Common myeloid progenitor, CD34-positive (primary cell): Measurements from ENCODE around the gene KLHL40.

ENCODE experiments used
- CTCF ChIA-PET: fragments of 350-600 bp; sonication (Branson Sonifier 250); formaldehyde crosslinking; loops from one replicate; lab custom pipeline; 2021; ENCODE audit warnings: antibody characterized with exemption; lab: Charles Lee
- POLR2A ChIA-PET: fragments of 350-600 bp; sonication (Branson Sonifier 250); formaldehyde crosslinking; loops from one replicate; lab custom pipeline; 2021; ENCODE audit warnings: antibody characterized with exemption; lab: Charles Lee
- DNase-seq, 3 donors: peaks; one replicate each; pipeline versions ENCODE4 v3.0.0 to v3.0.0-alpha.2; 2013
- H3K27ac ChIP-seq, 2 experiments: 1 replicate in 1 of 2; 2 replicates in 1 of 2; pipeline ENCODE4 v1.7.0; 2013; ENCODE audit warnings: inconsistent platforms in 2 of 2, low read length in 2 of 2, mild to moderate bottlenecking in 2 of 2, low read depth in 1 of 2, moderate library complexity in 1 of 2; ENCODE audit not compliant: severe bottlenecking in 2 of 2, insufficient read depth in 1 of 2, poor library complexity in 1 of 2
- H3K27me3 ChIP-seq, 5 experiments: replicated peaks in 2 of 5; 1 replicate in 3 of 5; 2 replicates in 2 of 5; pipeline versions ENCODE4 v1.6.1 to v1.7.0; 2013; ENCODE audit warnings: low read length in 4 of 5, mild to moderate bottlenecking in 2 of 5, moderate library complexity in 2 of 5, inconsistent platforms in 1 of 5; ENCODE audit not compliant: insufficient read depth in 5 of 5, control insufficient read depth in 4 of 5
- H3K36me3 ChIP-seq, 4 experiments: 1 replicate in 2 of 4; 2 replicates in 2 of 4; pipeline versions ENCODE4 v1.6.1 to v1.7.0; 2013; ENCODE audit warnings: low read length in 3 of 4, control low read depth in 1 of 4, mild to moderate bottlenecking in 1 of 4; ENCODE audit not compliant: control insufficient read depth in 4 of 4, insufficient read depth in 4 of 4
- H3K4me1 ChIP-seq, 4 experiments: 1 replicate in 3 of 4; 2 replicates in 1 of 4; pipeline versions ENCODE4 v1.6.1 to v1.7.1; 2013; ENCODE audit warnings: low read length in 3 of 4, mild to moderate bottlenecking in 3 of 4, control low read depth in 1 of 4, inconsistent platforms in 1 of 4, moderate library complexity in 1 of 4; ENCODE audit not compliant: control insufficient read depth in 4 of 4, insufficient read depth in 4 of 4; ENCODE audit errors: control extremely low read depth in 1 of 4
- H3K4me3 ChIP-seq, 7 experiments: 1 replicate in 4 of 7; 2 replicates in 3 of 7; pipeline versions ENCODE4 v1.5.1 to v1.7.0; 2013; ENCODE audit warnings: mild to moderate bottlenecking in 7 of 7, low read length in 6 of 7, moderate library complexity in 6 of 7, inconsistent platforms in 2 of 7, low read depth in 2 of 7, control low read depth in 1 of 7; ENCODE audit not compliant: insufficient read depth in 4 of 7, control insufficient read depth in 1 of 7; ENCODE audit errors: extremely low read depth in 1 of 7
- H3K9me3 ChIP-seq, 5 experiments: 1 replicate in 4 of 5; 2 replicates in 1 of 5; pipeline versions ENCODE4 v1.6.1 to v1.7.1; 2013; ENCODE audit warnings: low read length in 4 of 5, mild to moderate bottlenecking in 2 of 5, inconsistent platforms in 1 of 5, low read depth in 1 of 5, moderate library complexity in 1 of 5; ENCODE audit not compliant: control insufficient read depth in 4 of 5, insufficient read depth in 2 of 5; ENCODE audit errors: control extremely low read depth in 1 of 5
- WGBS: methylation state at CpG from one replicate; pipeline ENCODE4 v1.1.5; 2013; ENCODE audit not compliant: insufficient coverage; 5-methylcytosine and 5-hydroxymethylcytosine counted together

KLHL40 gene

DNA sequence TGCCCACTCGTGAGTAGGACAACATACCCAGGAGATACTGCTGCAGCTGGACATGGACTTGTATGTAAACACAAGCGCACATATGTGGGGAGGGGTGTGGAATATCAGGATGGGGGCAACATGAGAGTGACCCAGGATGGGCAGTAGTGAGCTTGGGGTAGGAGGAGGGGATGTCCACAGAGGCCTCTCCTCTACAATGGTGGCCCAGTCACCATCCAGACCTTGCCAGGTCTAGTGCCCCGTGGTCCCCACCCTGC is 32.1 kb upstream of the KLHL40 start:
- DNase-seq = no peak
- ChIA-PET POLR2A (no interaction called here), CTCF (interaction anchor here (1.3 kb wide), 1 partner anchor 106 kb away, joined by 3 read pairs; no protein-coding TSS in a partner anchor)
- Histone ChIP-seq H3K9me3 (no peaks in the 10 kb centered on the region), H3K27ac (no peak overlapping the region), H3K27me3 (no peaks in the 10 kb centered on the region), H3K4me3 (peak overlapping the region in 4 of 7 experiments; percentile 51 to 84 (median 74)), H3K36me3 (peaks cover 0 to 18% (median 3%) of the 10 kb centered on the region in 4 experiments), H3K4me1 (peaks cover 6 to 34% (median 32%) of the 10 kb centered on the region in 4 experiments)
- 100% methylated on average over 1 of the region's 3 CpGs for whole genome bisulfite sequencing

- H3K27ac ChIP-seq = no peak within 1 kb of the TSS
Observed at GRCh38 chr3:42653560-42654330, 31.6 kb upstream of the KLHL40 start, which contains the start of gene ZBTB47. Gene ZBTB47 (plus strand): TSS chr3:42653697. CDS start chr3:42658356, 4,659 bp downstream.

DNA sequence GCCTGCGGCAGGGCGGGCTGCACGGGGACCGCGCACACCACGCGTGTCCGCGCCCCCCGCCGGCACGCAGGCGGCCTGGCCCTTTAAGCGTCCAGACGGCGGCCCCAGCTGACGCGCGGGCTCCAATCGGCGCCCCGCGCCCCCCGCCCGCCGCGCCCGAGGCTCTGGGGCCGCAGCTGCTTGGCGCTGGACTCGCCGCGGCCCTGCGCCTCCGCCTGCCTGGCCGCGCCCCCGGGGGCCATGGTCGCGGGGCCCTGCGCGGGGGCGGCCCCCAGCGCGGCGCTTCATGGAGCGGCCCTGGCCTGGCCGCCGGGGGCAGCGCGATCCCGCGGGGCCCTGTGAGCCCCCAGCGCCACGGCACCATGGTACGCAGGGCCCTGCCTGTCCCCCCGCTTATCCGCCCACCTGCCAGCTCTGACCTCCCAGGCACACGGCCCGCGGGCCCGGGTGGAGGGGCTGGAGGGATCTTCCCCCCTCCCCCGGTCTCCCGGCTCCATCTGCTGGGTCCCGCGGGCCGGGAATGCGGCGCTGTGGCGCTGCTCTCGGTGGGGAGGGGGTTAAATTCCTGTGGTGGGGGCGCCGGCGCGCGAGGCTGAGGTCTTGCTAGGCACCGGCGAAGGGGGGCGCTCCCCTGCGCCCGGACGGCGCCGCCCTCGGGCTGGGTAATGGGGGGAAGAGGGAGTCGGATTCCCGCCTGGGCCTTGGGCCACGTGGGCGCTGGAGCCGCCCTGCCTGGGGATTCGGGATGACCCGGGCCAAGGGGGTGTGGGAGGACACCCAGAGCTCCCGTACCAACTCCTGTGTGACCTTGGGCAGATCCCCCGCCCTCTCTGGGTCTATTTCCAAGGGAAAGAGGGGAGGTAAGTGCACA is 30.8 kb upstream of the KLHL40 start:
- DNase-seq = peak in 2 of 3 donors; percentile 25 to 46
- Histone ChIP-seq H3K27ac (no peak overlapping the region), H3K4me3 (peak overlapping the region; percentile 37 to 84 (median 70)), H3K9me3 (no peaks in the 10 kb centered on the region), H3K36me3 (peaks cover 0 to 15% (median 0%) of the 10 kb centered on the region in 4 experiments), H3K27me3 (no peaks in the 10 kb centered on the region), H3K4me1 (peaks cover 6 to 34% (median 32%) of the 10 kb centered on the region in 4 experiments)
- POLR2A ChIA-PET = interaction anchor here (1.2 kb wide), 1 partner anchor 95 kb away, joined by 3 read pairs; no protein-coding TSS in a partner anchor
- CTCF ChIA-PET = interaction anchor here (0.7 to 1.2 kb wide), 2 partner anchors 95 to 109 kb away, joined by 3 read pairs; no protein-coding TSS in a partner anchor
- 2% methylated on average over 61 of the region's 94 CpGs for WGBS

More at GRCh38 chr3:42653560-42654330, 31.6 kb upstream of the KLHL40 start, which contains the start of gene ZBTB47:
- WGBS = 9% methylated on average over 26 of the region's 31 CpGs
- Histone ChIP-seq H3K4me1 (peaks cover 6 to 34% (median 32%) of the 10 kb centered on the region in 4 experiments), H3K27me3 (no peaks in the 10 kb centered on the region), H3K4me3 (peak within 1 kb of the TSS; percentile 37 to 84 (median 70)), H3K36me3 (peaks cover 0 to 17% (median under 1%) of the 10 kb centered on the region in 4 experiments), H3K9me3 (no peaks in the 10 kb centered on the region)
- DNase-seq = peak in 2 of 3 donors; percentile 20 to 44
- ChIA-PET POLR2A (interaction anchor here (1.2 kb wide), 1 partner anchor 96 kb away, joined by 3 read pairs; no protein-coding TSS in a partner anchor), CTCF (interaction anchor here (1.2 kb wide), 1 partner anchor 96 kb away, joined by 3 read pairs; no protein-coding TSS in a partner anchor)

GRCh38 chr3:42655331-42655888 is 29.9 kb upstream of the KLHL40 start:
- H3K27ac ChIP-seq = no peak overlapping the region
- no peak for DNase-seq
- POLR2A ChIA-PET = no interaction called here
- no peaks in the 10 kb centered on the region for H3K27me3 ChIP-seq
- CTCF ChIA-PET = no interaction called here
- no peaks in the 10 kb centered on the region for H3K9me3 ChIP-seq
- H3K36me3 ChIP-seq = peaks cover 0 to 8% (median 0%) of the 10 kb centered on the region in 4 experiments
- H3K4me1 ChIP-seq = peaks cover 6 to 34% (median 32%) of the 10 kb centered on the region in 4 experiments
- WGBS = 87% methylated on average over 4 of the region's 4 CpGs
- H3K4me3 ChIP-seq = peak overlapping the region in 1 of 7 experiments; percentile 84

DNA sequence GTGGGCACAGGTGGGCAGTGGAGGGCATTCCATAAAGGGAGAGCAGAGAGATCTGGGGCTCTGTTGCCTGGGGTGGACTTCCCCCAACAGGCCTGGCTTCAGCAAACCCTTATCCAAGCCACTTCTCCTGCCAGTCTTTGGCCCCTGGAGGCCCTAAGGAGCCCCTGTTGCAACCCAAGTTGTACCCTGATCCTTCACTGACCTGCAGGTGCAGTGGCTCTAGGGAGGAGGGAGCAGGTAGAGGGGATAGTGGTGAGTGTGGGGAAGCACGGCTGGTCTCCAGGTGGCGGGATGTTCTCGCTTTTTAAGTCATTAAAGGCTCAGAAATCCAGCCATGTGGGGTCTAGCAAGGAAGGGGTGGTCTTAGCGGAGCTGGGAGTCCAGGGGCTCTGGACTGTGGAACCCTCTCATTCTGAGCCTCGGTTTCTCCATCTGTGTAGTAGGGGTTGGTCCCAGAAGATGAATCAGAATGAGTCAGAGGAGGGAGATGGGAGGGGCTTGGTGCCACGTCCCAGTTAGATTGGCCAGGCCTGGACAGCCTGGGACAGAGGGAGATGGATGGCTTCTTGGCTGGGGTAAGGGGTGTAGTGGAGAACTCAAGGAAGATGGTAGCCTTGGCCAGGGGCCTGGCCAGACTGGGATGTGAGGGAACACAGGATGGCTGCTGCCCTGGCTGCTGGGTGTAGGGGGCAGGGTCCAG is 29.2 kb upstream of the KLHL40 start:
- H3K27me3 ChIP-seq = no peaks in the 10 kb centered on the region
- 93% methylated on average over 4 of the region's 6 CpGs for WGBS
- no peak overlapping the region for H3K4me3 ChIP-seq
- H3K36me3 ChIP-seq = peaks cover 0 to 8% (median 0%) of the 10 kb centered on the region in 4 experiments
- H3K4me1 ChIP-seq = peaks cover 6 to 34% (median 32%) of the 10 kb centered on the region in 4 experiments
- ChIA-PET POLR2A (no interaction called here), CTCF (no interaction called here)
- no peak for DNase-seq
- H3K9me3 ChIP-seq = no peaks in the 10 kb centered on the region
- H3K27ac ChIP-seq = no peak overlapping the region
